ENCODE results near the gene GABRG3. TPM values are rescaled to one million over a fixed set of nuclear protein-coding genes. Genes with fewer than 3 reads are reported as not detected.
A peak's percentile ranks its signal among the peaks of the same experiment; 100 is the strongest.

GABRG3 gene
- total and polyA plus RNA-seq, 2 donors: 0.71 to 2.0 TPM

- H3K27ac ChIP-seq (ENCODE audit: low read depth in 1 of 2, low read length in 1 of 2): no peak overlapping the region
- H3K4me3 ChIP-seq (ENCODE audit: low read length in 2 of 2): no peak overlapping the region
- no peaks in the 10 kb centered on the region for H3K36me3 ChIP-seq (ENCODE audit: control insufficient read depth in 2 of 2, insufficient read depth in 2 of 2, low read length in 1 of 2)
- H3K9me3 ChIP-seq (ENCODE audit: control insufficient read depth in 2 of 2, insufficient read depth in 1 of 2, low read length in 1 of 2): peaks cover 0 to 2% of the 10 kb centered on the region in 2 donors
- no peaks in the 10 kb centered on the region for H3K4me1 ChIP-seq (ENCODE audit: control insufficient read depth in 2 of 2, insufficient read depth in 2 of 2, low read length in 2 of 2)
- 78% methylated on average over 5 of the region's 5 CpGs for WGBS
- DNase-seq (ENCODE audit: low read depth in 6 of 9, low spot score in 9 of 9): no peak
- H3K27me3 ChIP-seq (ENCODE audit: control insufficient read depth in 2 of 2, insufficient read depth in 1 of 2, low read length in 1 of 2): no peaks in the 10 kb centered on the region
These were observed 31.6 kb upstream of the GABRG3 start for GRCh38 chr15:26939398-26939797.

GRCh38 chr15:26941489-26941888 lies 29.5 kb upstream of the GABRG3 start:
- Histone ChIP-seq H3K27ac (ENCODE audit: low read depth in 1 of 2, low read length in 1 of 2) (no peak overlapping the region), H3K27me3 (ENCODE audit: control insufficient read depth in 2 of 2, insufficient read depth in 1 of 2, low read length in 1 of 2) (no peaks in the 10 kb centered on the region), H3K36me3 (ENCODE audit: control insufficient read depth in 2 of 2, insufficient read depth in 2 of 2, low read length in 1 of 2) (no peaks in the 10 kb centered on the region), H3K9me3 (ENCODE audit: control insufficient read depth in 2 of 2, insufficient read depth in 1 of 2, low read length in 1 of 2) (peaks cover 0 to 2% of the 10 kb centered on the region in 2 donors), H3K4me3 (ENCODE audit: low read length in 2 of 2) (no peak overlapping the region), H3K4me1 (ENCODE audit: control insufficient read depth in 2 of 2, insufficient read depth in 2 of 2, low read length in 2 of 2) (no peaks in the 10 kb centered on the region)
- no peak for DNase-seq (ENCODE audit: low read depth in 6 of 9, low spot score in 9 of 9)
- 88% methylated on average over 5 of the region's 5 CpGs for WGBS

GRCh38 chr15:26943866-26944265 lies 27.1 kb upstream of the GABRG3 start:
- 59% methylated on average over 8 of the region's 8 CpGs for WGBS
- Histone ChIP-seq H3K36me3 (ENCODE audit: control insufficient read depth in 2 of 2, insufficient read depth in 2 of 2, low read length in 1 of 2) (no peaks in the 10 kb centered on the region), H3K4me1 (ENCODE audit: control insufficient read depth in 2 of 2, insufficient read depth in 2 of 2, low read length in 2 of 2) (no peaks in the 10 kb centered on the region), H3K27ac (ENCODE audit: low read depth in 1 of 2, low read length in 1 of 2) (no peak overlapping the region), H3K9me3 (ENCODE audit: control insufficient read depth in 2 of 2, insufficient read depth in 1 of 2, low read length in 1 of 2) (no peaks in the 10 kb centered on the region), H3K4me3 (ENCODE audit: low read length in 2 of 2) (no peak overlapping the region), H3K27me3 (ENCODE audit: control insufficient read depth in 2 of 2, insufficient read depth in 1 of 2, low read length in 1 of 2) (no peaks in the 10 kb centered on the region)
- no peak for DNase-seq (ENCODE audit: low read depth in 6 of 9, low spot score in 9 of 9)

GRCh38 chr15:26945046-26945445 lies 25.9 kb upstream of the GABRG3 start:
- Histone ChIP-seq H3K4me1 (ENCODE audit: control insufficient read depth in 2 of 2, insufficient read depth in 2 of 2, low read length in 2 of 2) (no peaks in the 10 kb centered on the region), H3K27ac (ENCODE audit: low read depth in 1 of 2, low read length in 1 of 2) (no peak overlapping the region), H3K36me3 (ENCODE audit: control insufficient read depth in 2 of 2, insufficient read depth in 2 of 2, low read length in 1 of 2) (no peaks in the 10 kb centered on the region), H3K9me3 (ENCODE audit: control insufficient read depth in 2 of 2, insufficient read depth in 1 of 2, low read length in 1 of 2) (no peaks in the 10 kb centered on the region), H3K27me3 (ENCODE audit: control insufficient read depth in 2 of 2, insufficient read depth in 1 of 2, low read length in 1 of 2) (no peaks in the 10 kb centered on the region), H3K4me3 (ENCODE audit: low read length in 2 of 2) (no peak overlapping the region)
- 87% methylated on average over 13 of the region's 13 CpGs for WGBS
- no peak for DNase-seq (ENCODE audit: low read depth in 6 of 9, low spot score in 9 of 9)

GRCh38 chr15:26950001-26950400 lies 21.0 kb upstream of the GABRG3 start:
- Histone ChIP-seq H3K27me3 (ENCODE audit: control insufficient read depth in 2 of 2, insufficient read depth in 1 of 2, low read length in 1 of 2) (no peaks in the 10 kb centered on the region), H3K36me3 (ENCODE audit: control insufficient read depth in 2 of 2, insufficient read depth in 2 of 2, low read length in 1 of 2) (no peaks in the 10 kb centered on the region), H3K4me3 (ENCODE audit: low read length in 2 of 2) (no peak overlapping the region), H3K9me3 (ENCODE audit: control insufficient read depth in 2 of 2, insufficient read depth in 1 of 2, low read length in 1 of 2) (no peaks in the 10 kb centered on the region), H3K27ac (ENCODE audit: low read depth in 1 of 2, low read length in 1 of 2) (no peak overlapping the region), H3K4me1 (ENCODE audit: control insufficient read depth in 2 of 2, insufficient read depth in 2 of 2, low read length in 2 of 2) (no peaks in the 10 kb centered on the region)
- no peak for DNase-seq (ENCODE audit: low read depth in 6 of 9, low spot score in 9 of 9)
- WGBS: 89% methylated on average over 2 of the region's 2 CpGs

- Histone ChIP-seq H3K36me3 (ENCODE audit: control insufficient read depth in 2 of 2, insufficient read depth in 2 of 2, low read length in 1 of 2) (no peaks in the 10 kb centered on the region), H3K4me1 (ENCODE audit: control insufficient read depth in 2 of 2, insufficient read depth in 2 of 2, low read length in 2 of 2) (no peaks in the 10 kb centered on the region), H3K27me3 (ENCODE audit: control insufficient read depth in 2 of 2, insufficient read depth in 1 of 2, low read length in 1 of 2) (no peaks in the 10 kb centered on the region), H3K4me3 (ENCODE audit: low read length in 2 of 2) (no peak overlapping the region), H3K9me3 (ENCODE audit: control insufficient read depth in 2 of 2, insufficient read depth in 1 of 2, low read length in 1 of 2) (no peaks in the 10 kb centered on the region), H3K27ac (ENCODE audit: low read depth in 1 of 2, low read length in 1 of 2) (no peak overlapping the region)
- no peak for DNase-seq (ENCODE audit: low read depth in 6 of 9, low spot score in 9 of 9)
- 80% methylated on average over 2 of the region's 2 CpGs for WGBS
These were observed 16.6 kb upstream of the GABRG3 start for GRCh38 chr15:26954403-26954802.

- H3K4me3 ChIP-seq (ENCODE audit: low read length in 2 of 2): peak overlapping the region in 1 of 2 donors; percentile 8
- no peak for DNase-seq (ENCODE audit: low read depth in 6 of 9, low spot score in 9 of 9)
- 7% methylated on average over 48 of the region's 48 CpGs for WGBS
- H3K36me3 ChIP-seq (ENCODE audit: control insufficient read depth in 2 of 2, insufficient read depth in 2 of 2, low read length in 1 of 2): no peaks in the 10 kb centered on the region
- no peak overlapping the region for H3K27ac ChIP-seq (ENCODE audit: low read depth in 1 of 2, low read length in 1 of 2)
- peaks cover 23 to 28% of the 10 kb centered on the region in 2 donors for H3K27me3 ChIP-seq (ENCODE audit: control insufficient read depth in 2 of 2, insufficient read depth in 1 of 2, low read length in 1 of 2)
- no peaks in the 10 kb centered on the region for H3K9me3 ChIP-seq (ENCODE audit: control insufficient read depth in 2 of 2, insufficient read depth in 1 of 2, low read length in 1 of 2)
- H3K4me1 ChIP-seq (ENCODE audit: control insufficient read depth in 2 of 2, insufficient read depth in 2 of 2, low read length in 2 of 2): no peaks in the 10 kb centered on the region
These were observed 3.2 kb upstream of the GABRG3 start for GRCh38 chr15:26967719-26968269.

- H3K9me3 ChIP-seq (ENCODE audit: control insufficient read depth in 2 of 2, insufficient read depth in 1 of 2, low read length in 1 of 2): no peaks in the 10 kb centered on the region
- H3K27ac ChIP-seq (ENCODE audit: low read depth in 1 of 2, low read length in 1 of 2): no peak overlapping the region
- no peaks in the 10 kb centered on the region for H3K4me1 ChIP-seq (ENCODE audit: control insufficient read depth in 2 of 2, insufficient read depth in 2 of 2, low read length in 2 of 2)
- DNase-seq (ENCODE audit: low read depth in 6 of 9, low spot score in 9 of 9): no peak
- H3K4me3 ChIP-seq (ENCODE audit: low read length in 2 of 2): no peak overlapping the region
- no peaks in the 10 kb centered on the region for H3K36me3 ChIP-seq (ENCODE audit: control insufficient read depth in 2 of 2, insufficient read depth in 2 of 2, low read length in 1 of 2)
- 65% methylated on average over 2 of the region's 2 CpGs for WGBS
- peaks cover 23 to 29% of the 10 kb centered on the region in 2 donors for H3K27me3 ChIP-seq (ENCODE audit: control insufficient read depth in 2 of 2, insufficient read depth in 1 of 2, low read length in 1 of 2)
These were observed 2.2 kb upstream of the GABRG3 start for GRCh38 chr15:26968806-26969205.

GRCh38 chr15:26971271-26972018 lies 464 bp downstream of the GABRG3 start:
- no peak for DNase-seq (ENCODE audit: low read depth in 6 of 9, low spot score in 9 of 9)
- Histone ChIP-seq H3K36me3 (ENCODE audit: control insufficient read depth in 2 of 2, insufficient read depth in 2 of 2, low read length in 1 of 2) (no peaks in the 10 kb centered on the region), H3K4me1 (ENCODE audit: control insufficient read depth in 2 of 2, insufficient read depth in 2 of 2, low read length in 2 of 2) (no peaks in the 10 kb centered on the region), H3K27ac (ENCODE audit: low read depth in 1 of 2, low read length in 1 of 2) (no peak overlapping the region), H3K9me3 (ENCODE audit: control insufficient read depth in 2 of 2, insufficient read depth in 1 of 2, low read length in 1 of 2) (no peaks in the 10 kb centered on the region), H3K27me3 (ENCODE audit: control insufficient read depth in 2 of 2, insufficient read depth in 1 of 2, low read length in 1 of 2) (peaks cover 23 to 29% of the 10 kb centered on the region in 2 donors), H3K4me3 (ENCODE audit: low read length in 2 of 2) (peak overlapping the region in 1 of 2 donors; percentile 11)
- WGBS: 7% methylated on average over 72 of the region's 72 CpGs
